K562 (cell line): ENCODE results near the gene KLHL35. TPM values are rescaled to one million over a fixed set of nuclear protein-coding genes. Genes with fewer than 3 reads are reported as not detected.

ENCODE experiments used
- ATAC-seq: fragments of 200-7000 bp; cut with Tn5 transposase; 3 replicates; pipeline ENCODE4 v1.9.1; 2020; ENCODE audit warnings: moderate library complexity
- BruUV-seq: library from RNA; stranded (reverse); fragments of 400-500 nt; replicated peaks from 2 replicates; lab custom pipeline; 2021; lab: Mats Ljungman, UMichigan
- CTCF ChIA-PET: fragments of 300-600 bp; formaldehyde crosslinking; extraction: SDS; loops from one replicate; lab custom pipeline; 2021; ENCODE audit warnings: low intra/inter-chr PET ratio; lab: Yijun Ruan, JAX
- POLR2A ChIA-PET: fragments of 300-600, 350-650 bp; sonication (Branson Sonifier 250); formaldehyde crosslinking; extraction: SDS; loops from one replicate; lab custom pipeline; 2021; ENCODE audit warnings: antibody characterized with exemption, inconsistent platforms; lab: Yijun Ruan, JAX
- DNase-seq, 4 experiments: peaks; one replicate each; pipeline versions ENCODE4 v3.0.0 to v3.0.0-alpha.2; 2011 to 2018; ENCODE audit warnings: low spot score in 3 of 4, mixed read lengths in 3 of 4; ENCODE audit errors: extremely low read depth in 1 of 4
- FAIRE-seq: peaks from 2 replicates; lab custom pipeline; 2011; peaks lifted over from hg19 to GRCh38; lab: Jason Lieb, UNC
- H2AFZ ChIP-seq: 2 replicates; pipeline ENCODE4 v1.6.0; 2011; ENCODE audit warnings: low read depth, low read length, control low read depth, inconsistent platforms
- H3K27ac ChIP-seq: fragments of 200-600 bp; 3 replicates; pipeline ENCODE4 v1.8.0; 2011; ENCODE audit warnings: low read depth, mild to moderate bottlenecking, control low read depth, inconsistent platforms, low read length, moderate library complexity, mixed read lengths; ENCODE audit errors: extremely low read depth
- H3K27me3 ChIP-seq, 2 experiments: fragments of 300-600 bp in 1 of 2; 2 replicates in 1 of 2; 3 replicates in 1 of 2; pipeline versions ENCODE4 v1.6.0 to v1.8.0; 2011; ENCODE audit warnings: inconsistent platforms in 2 of 2, low read length in 2 of 2, mild to moderate bottlenecking in 1 of 2, mixed read lengths in 1 of 2, moderate library complexity in 1 of 2; ENCODE audit not compliant: control insufficient read depth in 2 of 2, insufficient read depth in 2 of 2
- H3K36me3 ChIP-seq: fragments of 300-600 bp; 3 replicates; pipeline ENCODE4 v1.8.0; 2011; ENCODE audit warnings: mild to moderate bottlenecking, low read length, inconsistent platforms; ENCODE audit not compliant: control insufficient read depth, insufficient read depth
- H3K4me1 ChIP-seq, 2 experiments: fragments of 200-600 bp in 1 of 2; replicated peaks in 1 of 2; 2 replicates in 1 of 2; 3 replicates in 1 of 2; pipeline versions ENCODE4 v1.5.1 to v1.8.0; 2011; ENCODE audit warnings: inconsistent platforms in 2 of 2, low read length in 2 of 2, mild to moderate bottlenecking in 1 of 2, mixed read lengths in 1 of 2, moderate library complexity in 1 of 2; ENCODE audit not compliant: control insufficient read depth in 2 of 2, insufficient read depth in 2 of 2
- H3K4me2 ChIP-seq: 2 replicates; pipeline ENCODE4 v1.6.1; 2011; ENCODE audit warnings: low read length, control low read depth, inconsistent platforms, mixed read lengths; ENCODE audit not compliant: insufficient read depth
- H3K4me3 ChIP-seq: fragments of 200-600 bp; sonication (generic), shearing (Covaris generic); 2 replicates; pipeline ENCODE4 v1.5.1; 2016; ENCODE audit warnings: control low read depth, inconsistent platforms
- H3K79me2 ChIP-seq: fragments of 200-600 bp; 3 replicates; pipeline ENCODE4 v1.8.0; 2011; ENCODE audit warnings: low read length, inconsistent platforms; ENCODE audit not compliant: control insufficient read depth, insufficient read depth
- H3K9ac ChIP-seq, 2 experiments: 2 replicates each; pipeline versions ENCODE4 v1.6.0 to v1.6.1; 2011; ENCODE audit warnings: low read depth in 2 of 2, low read length in 2 of 2, control low read depth in 1 of 2, inconsistent platforms in 1 of 2, mild to moderate bottlenecking in 1 of 2, mixed read lengths in 1 of 2; ENCODE audit not compliant: insufficient read depth in 1 of 2
- H3K9me1 ChIP-seq: one replicate; pipeline ENCODE4 v1.6.0; 2011; ENCODE audit warnings: inconsistent platforms, mild to moderate bottlenecking, low read length, moderate library complexity; ENCODE audit not compliant: control insufficient read depth, insufficient read depth
- H3K9me3 ChIP-seq: replicated peaks from 2 replicates; pipeline ENCODE4 v1.5.1; 2011; ENCODE audit warnings: low read depth, low read length, inconsistent platforms; ENCODE audit not compliant: control insufficient read depth, insufficient read depth
- H4K20me1 ChIP-seq: replicated peaks from 2 replicates; pipeline ENCODE4 v1.6.1; 2011; ENCODE audit warnings: low read length, inconsistent platforms, mixed read lengths; ENCODE audit not compliant: control insufficient read depth, insufficient read depth
- ATF1 ChIP-seq, 2 experiments: fragments of 450-650 bp in 1 of 2; IDR thresholded peaks; 2 replicates each; pipeline ENCODE4 v1.6.1; 2016; ENCODE audit warnings: missing compliant biosample characterization in 1 of 2, missing genetic modification characterization in 1 of 2
- CHD2 ChIP-seq: IDR thresholded peaks from 2 replicates; pipeline ENCODE4 v1.6.1; 2011; ENCODE audit warnings: low read depth, low read length
- DPF2 ChIP-seq: fragments of 450-650 bp; IDR thresholded peaks from 2 replicates; pipeline ENCODE4 v1.6.1; 2016
- KDM1A ChIP-seq, 2 experiments: fragments of 450-650 bp; IDR thresholded peaks; 2 replicates each; pipeline ENCODE4 v1.6.1; 2016; ENCODE audit warnings: mild to moderate bottlenecking in 2 of 2
- NR2C2 ChIP-seq, 2 experiments: fragments of 200-800 bp in 1 of 2; sonication (Bioruptor generic) in 1 of 2; sonication (generic) in 1 of 2; formaldehyde crosslinking in 1 of 2; IDR thresholded peaks; 2 replicates each; pipeline versions ENCODE4 v1.6.1 to v1.8.0; 2016 to 2022; ENCODE audit warnings: mild to moderate bottlenecking in 1 of 2, missing compliant biosample characterization in 1 of 2, missing genetic modification characterization in 1 of 2, missing genetic modification reagents in 1 of 2
- PTRF ChIP-seq: fragments of 450-650 bp; IDR thresholded peaks from 2 replicates; pipeline ENCODE4 v1.6.1; 2016; ENCODE audit warnings: mild to moderate bottlenecking, missing genetic modification characterization, missing compliant biosample characterization
- RNF2 ChIP-seq: sonication (generic); IDR thresholded peaks from 2 replicates; pipeline ENCODE4 v1.6.1; 2016
- SMARCE1 ChIP-seq: fragments of 450-650 bp; IDR thresholded peaks from 2 replicates; pipeline ENCODE4 v1.7.1; 2016; ENCODE audit warnings: mild to moderate bottlenecking
- SOX6 ChIP-seq: fragments of 450-650 bp; IDR thresholded peaks from 2 replicates; pipeline ENCODE4 v1.6.1; 2014; ENCODE audit warnings: mild to moderate bottlenecking
- SUPT5H ChIP-seq: fragments of 450-650 bp; IDR thresholded peaks from 2 replicates; pipeline ENCODE4 v1.6.1; 2016
- ZNF184 ChIP-seq: sonication (generic); formaldehyde crosslinking; IDR thresholded peaks from 2 replicates; pipeline ENCODE4 v1.5.0; 2020; ENCODE audit warnings: missing genetic modification reagents
- ZNF3 ChIP-seq: fragments of 250-450 bp; sonication (Bioruptor Pico); IDR thresholded peaks from 2 replicates; pipeline ENCODE4 v1.5.0; 2021; ENCODE audit warnings: mild to moderate bottlenecking, moderate library complexity
- ZNF707 ChIP-seq: fragments of 250-450 bp; sonication (Bioruptor Pico); conservative IDR thresholded peaks from 2 replicates; pipeline ENCODE4 v1.8.0; 2022; ENCODE audit warnings: inconsistent platforms, mild to moderate bottlenecking, moderate library complexity
- WGBS: fragments of 100-300 bp; shearing (Covaris generic); methylation state at CpG from one replicate; pipeline ENCODE4 v1.1.6; 2016; ENCODE audit warnings: low coverage, mixed read lengths; ENCODE audit not compliant: insufficient coverage; ENCODE audit errors: missing lambda C conversion rate; 5-methylcytosine and 5-hydroxymethylcytosine counted together
- in situ Hi-C: fragments of 300-500 bp; cut with MboI; formaldehyde crosslinking; loops from 4 replicates; pipeline ENCODE4 v1.15.0; 2018; ENCODE audit warnings: inconsistent platforms, mixed read lengths
- intact Hi-C: fragments of 100-400 bp; cut with micrococcal nuclease; formaldehyde crosslinking; loops from 2 replicates; pipeline ENCODE4 v1.14.2; 2022
- polyA plus RNA-seq, 8 experiments: library from polyadenylated mRNA; depleted of rRNA in 4 of 8; stranded (reverse) in 5 of 8; unstranded in 3 of 8; fragments of >200 nt; fragmentation: Nextera tagmentation in 2 of 8; fragmentation: Illumina TruSeq in 1 of 8; extraction: Ambion mirVana in 2 of 8; extraction: Trizol in 1 of 8; gene quantifications; 2 replicates each; pipeline versions ENCODE4 v1.2.1 to v1.2.3, GENCODE V29; 2011 to 2014; ENCODE audit warnings: inconsistent platforms in 1 of 8, missing spikeins in 1 of 8
- total RNA-seq, 7 experiments: library from RNA; depleted of rRNA in 6 of 7; stranded (reverse); fragments of >200 nt in 6 of 7; fragmentation: Illumina TruSeq in 2 of 7; extraction: Trizol in 2 of 7; gene quantifications; 2 replicates each; pipeline versions ENCODE4 v1.2.1 to v1.2.3, GENCODE V29; 2011 to 2021; ENCODE audit warnings: low replicate concordance in 1 of 7
- TF ChIP-seq, protein P1 (sequence below): fragments of 250-450 bp; sonication (Bioruptor Pico); IDR thresholded peaks from 2 replicates; pipeline ENCODE4 v1.5.0; 2020; ENCODE audit warnings: mild to moderate bottlenecking, borderline replicate concordance
- TF ChIP-seq, protein P2 (sequence below): fragments of 200-800 bp; sonication (Bioruptor generic); IDR thresholded peaks from 2 replicates; pipeline ENCODE4 v1.6.1; 2017; ENCODE audit warnings: missing genetic modification characterization, missing compliant biosample characterization

The KLHL35 gene
- total and polyA plus RNA-seq, 9 of the 15 experiments (the other 6 are each of a cell fraction or from before 2014, with no cell fraction given): not detected

DNA sequence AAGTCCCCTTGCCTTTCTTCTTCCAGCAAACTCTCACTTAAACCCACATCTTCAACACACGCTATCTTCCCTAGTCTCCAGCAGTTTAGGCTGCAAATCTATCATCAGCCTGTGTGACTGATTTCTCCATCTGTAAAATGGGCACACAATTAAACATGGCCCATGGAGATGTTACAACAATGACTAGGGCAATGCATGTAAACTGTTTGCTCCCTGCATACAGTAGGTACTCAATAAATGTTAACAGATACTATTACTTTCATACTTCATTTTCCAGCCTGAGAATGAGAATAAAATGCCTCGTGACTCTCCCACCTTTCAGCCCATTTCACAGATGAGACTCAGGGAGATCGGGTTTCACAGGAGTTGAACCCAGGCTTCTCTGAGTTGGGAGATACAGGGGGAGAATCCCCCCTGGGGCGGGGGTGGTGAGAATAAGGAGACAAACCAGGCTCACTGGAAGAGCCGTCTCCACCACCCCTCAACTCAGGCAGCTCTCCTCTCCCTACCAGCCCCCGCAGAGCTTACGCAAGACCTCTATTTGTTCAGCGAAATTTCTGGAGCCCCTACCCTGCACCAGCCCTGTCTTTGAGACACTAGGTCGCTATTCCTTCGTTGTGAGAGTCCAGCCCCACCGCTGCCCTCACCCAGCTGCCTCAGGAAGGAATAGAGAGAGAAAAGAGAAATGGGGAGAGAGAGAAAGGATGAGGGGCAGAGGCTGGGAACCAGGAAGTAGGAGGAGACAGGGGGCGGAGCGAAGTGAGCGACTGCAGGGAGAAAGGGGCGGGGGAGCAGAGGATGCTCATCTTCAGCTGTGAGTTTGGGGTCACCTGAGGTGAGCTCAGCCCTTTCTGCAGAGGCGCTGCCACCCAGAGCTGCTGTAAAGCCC lies 42.1 kb upstream of the KLHL35 start:
- in situ Hi-C loops: no loop called here
- Histone ChIP-seq H3K4me1 (peaks cover 37 to 38% of the 10 kb centered on the region in 2 experiments), H4K20me1 (no peaks in the 10 kb centered on the region), H3K79me2 (no peaks in the 10 kb centered on the region), H3K9me1 (peaks cover 4% of the 10 kb centered on the region), H3K4me2 (peak overlapping the region; percentile 72), H3K4me3 (peak overlapping the region; percentile 29), H2AFZ (peak overlapping the region; percentile 91), H3K9me3 (no peaks in the 10 kb centered on the region), H3K27me3 (no peaks in the 10 kb centered on the region), H3K36me3 (no peaks in the 10 kb centered on the region), H3K27ac (peak overlapping the region; percentile 71), H3K9ac (peak overlapping the region; percentile 40 to 72; a peak in 3 of 4 replicates)
- FAIRE-seq: peak; percentile 86
- POLR2A ChIA-PET: interaction anchor here (0.6 to 2.0 kb wide), 7 partner anchors 12 to 109 kb away, joined by 3 to 7 read pairs (median 3); no protein-coding TSS in a partner anchor
- 22% methylated on average over 10 of the region's 16 CpGs for WGBS
- peak; percentile 85 for ATAC-seq
- peak; percentile 85 to 91 (median 90) for DNase-seq
- intact Hi-C loops: no loop called here
- TSS peak; percentile 67 for BruUV-seq
- CTCF ChIA-PET: interaction anchor here (0.7 kb wide), 1 partner anchor 1713 kb away, joined by 3 read pairs; no protein-coding TSS in a partner anchor
- TF ChIP-seq ZNF184 (no peak), ZNF3 (peak; percentile 86), RNF2 (no peak), ATF1 (CRISPR knock-in tag; IDR thresholded peaks at IDR 0.05) (no peak), ATF1 (tag; IDR thresholded peaks at IDR 0.05) (no peak), SUPT5H (peak; percentile 54), ZNF707 (no peak), PTRF (tag) (no peak), KDM1A (IDR thresholded peaks at IDR 0.05) (peak; percentile 91 to 96), CHD2 (no peak), SMARCE1 (no peak), DPF2 (peak; percentile 83), NR2C2 (CRISPR knock-in tag; IDR thresholded peaks at IDR 0.05) (no peak), NR2C2 (tag; IDR thresholded peaks at IDR 0.05) (0 out of 2 replicates have a peak, but pooled peaks have one; percentile 20), SOX6 (0 out of 2 replicates have a peak, but pooled peaks have one; percentile 41)
- TF ChIP-seq, protein P1, sequence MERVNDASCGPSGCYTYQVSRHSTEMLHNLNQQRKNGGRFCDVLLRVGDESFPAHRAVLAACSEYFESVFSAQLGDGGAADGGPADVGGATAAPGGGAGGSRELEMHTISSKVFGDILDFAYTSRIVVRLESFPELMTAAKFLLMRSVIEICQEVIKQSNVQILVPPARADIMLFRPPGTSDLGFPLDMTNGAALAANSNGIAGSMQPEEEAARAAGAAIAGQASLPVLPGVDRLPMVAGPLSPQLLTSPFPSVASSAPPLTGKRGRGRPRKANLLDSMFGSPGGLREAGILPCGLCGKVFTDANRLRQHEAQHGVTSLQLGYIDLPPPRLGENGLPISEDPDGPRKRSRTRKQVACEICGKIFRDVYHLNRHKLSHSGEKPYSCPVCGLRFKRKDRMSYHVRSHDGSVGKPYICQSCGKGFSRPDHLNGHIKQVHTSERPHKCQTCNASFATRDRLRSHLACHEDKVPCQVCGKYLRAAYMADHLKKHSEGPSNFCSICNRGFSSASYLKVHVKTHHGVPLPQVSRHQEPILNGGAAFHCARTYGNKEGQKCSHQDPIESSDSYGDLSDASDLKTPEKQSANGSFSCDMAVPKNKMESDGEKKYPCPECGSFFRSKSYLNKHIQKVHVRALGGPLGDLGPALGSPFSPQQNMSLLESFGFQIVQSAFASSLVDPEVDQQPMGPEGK: no peak
- TF ChIP-seq, protein P2, sequence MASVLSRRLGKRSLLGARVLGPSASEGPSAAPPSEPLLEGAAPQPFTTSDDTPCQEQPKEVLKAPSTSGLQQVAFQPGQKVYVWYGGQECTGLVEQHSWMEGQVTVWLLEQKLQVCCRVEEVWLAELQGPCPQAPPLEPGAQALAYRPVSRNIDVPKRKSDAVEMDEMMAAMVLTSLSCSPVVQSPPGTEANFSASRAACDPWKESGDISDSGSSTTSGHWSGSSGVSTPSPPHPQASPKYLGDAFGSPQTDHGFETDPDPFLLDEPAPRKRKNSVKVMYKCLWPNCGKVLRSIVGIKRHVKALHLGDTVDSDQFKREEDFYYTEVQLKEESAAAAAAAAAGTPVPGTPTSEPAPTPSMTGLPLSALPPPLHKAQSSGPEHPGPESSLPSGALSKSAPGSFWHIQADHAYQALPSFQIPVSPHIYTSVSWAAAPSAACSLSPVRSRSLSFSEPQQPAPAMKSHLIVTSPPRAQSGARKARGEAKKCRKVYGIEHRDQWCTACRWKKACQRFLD (CRISPR knock-in tag): peak; percentile 2; the same call in 1 of the 2 replicates
